Raji (cell line): ENCODE data around the gene CCN6.

Experiments used
- POLR2A ChIP-seq: IDR thresholded peaks from 2 replicates; pipeline ENCODE4 v1.6.1; 2011; ENCODE audit warnings: low read depth, low read length, control low read depth; ENCODE audit not compliant: insufficient read depth

CCN6 gene

DNA sequence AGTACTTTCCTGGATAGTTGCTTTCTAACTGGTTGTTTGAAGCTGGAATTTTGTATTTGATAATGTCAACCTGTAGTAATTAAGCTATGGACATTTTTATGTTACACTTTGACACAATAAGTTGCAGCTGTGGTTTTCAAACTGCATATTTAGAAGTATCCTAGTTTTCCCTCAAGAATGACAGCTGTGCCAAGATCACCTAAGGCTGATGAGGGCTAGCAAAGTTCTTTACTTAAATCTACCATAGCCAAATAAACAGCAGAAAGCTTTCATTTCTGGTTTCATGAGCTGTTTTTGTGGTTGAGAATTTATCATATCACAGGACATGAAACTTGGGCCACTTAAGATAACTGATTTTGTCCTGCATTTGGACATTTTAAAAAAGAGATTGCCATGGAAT lies 64.1 kb downstream of the CCN6 start:
- TF ChIP-seq POLR2A = no peak
